Karpas-422 (cell line): ENCODE results near the gene ZNF804B. TPM values are rescaled to one million over a fixed set of nuclear protein-coding genes. Genes with fewer than 3 reads are reported as not detected.

ENCODE experiments used
- DNase-seq: peaks from one replicate; pipeline ENCODE4 v3.0.0-alpha.2; 2015
- H2AFZ ChIP-seq: fragments of 200-600 bp; sonication (generic); 2 replicates; pipeline ENCODE4 v1.6.1; 2014; ENCODE audit warnings: antibody characterized with exemption, low read length, mixed read lengths
- H3K27ac ChIP-seq: fragments of 200-600 bp; sonication (generic); 2 replicates; pipeline ENCODE4 v1.5.1; 2014; ENCODE audit warnings: mild to moderate bottlenecking, low read length, moderate library complexity
- H3K27me3 ChIP-seq: fragments of 200-600 bp; sonication (generic); 2 replicates; pipeline ENCODE4 v1.6.1; 2014; ENCODE audit warnings: low read length, mixed read lengths
- H3K36me3 ChIP-seq: fragments of 200-600 bp; sonication (generic); 2 replicates; pipeline ENCODE4 v1.6.1; 2014; ENCODE audit warnings: low read length, mixed read lengths; ENCODE audit not compliant: insufficient read depth
- H3K4me1 ChIP-seq: fragments of 200-600 bp; sonication (generic); 2 replicates; pipeline ENCODE4 v1.6.1; 2014; ENCODE audit warnings: mild to moderate bottlenecking, low read length, mixed read lengths
- H3K4me2 ChIP-seq: fragments of 200-600 bp; sonication (generic); 2 replicates; pipeline ENCODE4 v1.6.1; 2014; ENCODE audit warnings: low read length, low read depth, mild to moderate bottlenecking; ENCODE audit not compliant: poor library complexity, severe bottlenecking
- H3K4me3 ChIP-seq: fragments of 200-600 bp; sonication (generic); 2 replicates; pipeline ENCODE4 v1.5.1; 2014; ENCODE audit warnings: mild to moderate bottlenecking, antibody characterized with exemption, low read length, mixed read lengths
- H3K79me2 ChIP-seq: fragments of 200-600 bp; sonication (generic); 2 replicates; pipeline ENCODE4 v1.6.1; 2014; ENCODE audit warnings: mild to moderate bottlenecking, low read length, mixed read lengths
- H3K9ac ChIP-seq: fragments of 200-600 bp; sonication (generic); 2 replicates; pipeline ENCODE4 v1.6.0; 2014; ENCODE audit warnings: low read length
- H3K9me2 ChIP-seq: fragments of 200-600 bp; sonication (generic), shearing (Covaris generic); replicated peaks from 2 replicates; pipeline ENCODE4 v1.6.0; 2014; ENCODE audit warnings: mild to moderate bottlenecking, low read length, moderate library complexity; ENCODE audit not compliant: insufficient read depth
- H3K9me3 ChIP-seq: fragments of 300-700, 200-600 bp; sonication (generic); 2 replicates; pipeline ENCODE4 v1.6.1; 2014; ENCODE audit warnings: low read length, mixed read lengths
- H4K20me1 ChIP-seq: fragments of 200-600 bp; sonication (generic); 2 replicates; pipeline ENCODE4 v1.6.1; 2014; ENCODE audit warnings: mild to moderate bottlenecking, antibody characterized with exemption, low read length, low read depth; ENCODE audit not compliant: insufficient read depth
- total RNA-seq: library from RNA; depleted of rRNA; stranded (reverse); fragments of >200 nt; shearing (Covaris generic); gene quantifications from 2 replicates; pipeline ENCODE4 v1.2.3, GENCODE V29; 2014; ENCODE audit warnings: low replicate concordance

The ZNF804B gene
- total RNA-seq, 1 experiment from 2014 or later = not detected

DNA sequence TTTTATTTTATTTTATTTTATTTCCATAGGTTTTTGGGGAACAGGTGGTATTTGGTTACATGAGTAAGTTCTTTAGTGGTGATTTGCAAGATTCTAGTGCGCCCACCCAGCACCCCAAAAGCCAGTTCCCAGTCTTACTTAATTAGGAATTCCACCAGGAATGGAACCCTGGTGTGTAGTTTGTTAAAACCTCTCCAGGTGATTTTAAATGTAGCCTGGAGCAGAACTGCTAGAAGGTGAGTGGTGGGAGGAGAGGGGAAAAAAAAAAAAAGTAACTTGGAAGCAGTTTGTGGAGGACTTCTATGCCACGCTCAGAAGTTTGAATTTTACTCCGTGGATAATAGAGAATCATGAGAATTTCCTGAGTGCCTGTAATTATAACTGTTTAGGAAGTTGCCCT is 41.5 kb downstream of the ZNF804B start:
- Histone ChIP-seq H3K9me2 (no peaks in the 10 kb centered on the region), H3K4me1 (no peaks in the 10 kb centered on the region), H4K20me1 (no peaks in the 10 kb centered on the region), H3K27ac (no peak overlapping the region), H3K4me2 (no peak overlapping the region), H3K36me3 (no peaks in the 10 kb centered on the region), H2AFZ (no peak overlapping the region), H3K9me3 (no peaks in the 10 kb centered on the region), H3K4me3 (no peak overlapping the region), H3K9ac (no peak overlapping the region), H3K27me3 (no peaks in the 10 kb centered on the region), H3K79me2 (no peaks in the 10 kb centered on the region)
- DNase-seq = no peak

DNA sequence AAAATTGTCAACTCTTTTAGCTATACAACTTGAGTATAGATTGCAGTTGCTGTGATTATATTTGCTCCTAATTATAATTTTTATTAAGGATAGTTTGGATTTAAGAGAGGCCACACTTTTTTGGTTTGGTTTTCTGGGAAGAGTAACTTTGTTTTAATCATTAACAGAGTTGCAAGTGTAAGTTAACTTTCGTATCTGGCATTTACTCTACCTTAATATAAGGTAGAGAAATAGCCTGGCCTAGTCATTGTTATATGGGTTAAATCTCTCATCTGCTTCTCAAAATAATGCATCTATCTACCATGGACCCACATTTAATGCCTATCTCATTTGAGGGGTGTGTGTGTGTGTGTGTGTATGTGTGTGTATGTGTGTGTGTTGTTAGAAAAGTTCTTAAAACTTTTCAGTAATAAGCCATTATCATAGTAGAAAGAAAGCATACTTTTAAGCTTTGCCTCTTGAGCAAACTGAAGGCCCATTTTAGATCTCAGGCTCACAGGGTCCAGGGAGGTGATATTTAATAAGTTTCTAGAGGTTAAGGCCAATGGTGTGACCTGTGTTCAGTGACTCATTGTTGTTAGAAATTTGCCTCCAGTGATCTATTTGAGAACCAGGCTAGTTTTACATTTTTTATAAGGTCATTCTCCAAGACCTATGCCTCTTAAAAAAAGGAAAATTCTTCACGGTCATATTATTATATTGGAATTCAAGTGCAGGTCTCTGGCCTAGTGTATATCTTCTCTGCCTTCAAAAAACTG is 47.0 kb downstream of the ZNF804B start:
- Histone ChIP-seq H3K27me3 (no peaks in the 10 kb centered on the region), H3K27ac (no peak overlapping the region), H3K4me1 (no peaks in the 10 kb centered on the region), H3K4me2 (no peak overlapping the region), H3K79me2 (no peaks in the 10 kb centered on the region), H3K36me3 (no peaks in the 10 kb centered on the region), H3K4me3 (no peak overlapping the region), H3K9me2 (no peaks in the 10 kb centered on the region), H3K9ac (no peak overlapping the region), H3K9me3 (no peaks in the 10 kb centered on the region), H2AFZ (no peak overlapping the region), H4K20me1 (no peaks in the 10 kb centered on the region)
- DNase-seq = no peak

DNA sequence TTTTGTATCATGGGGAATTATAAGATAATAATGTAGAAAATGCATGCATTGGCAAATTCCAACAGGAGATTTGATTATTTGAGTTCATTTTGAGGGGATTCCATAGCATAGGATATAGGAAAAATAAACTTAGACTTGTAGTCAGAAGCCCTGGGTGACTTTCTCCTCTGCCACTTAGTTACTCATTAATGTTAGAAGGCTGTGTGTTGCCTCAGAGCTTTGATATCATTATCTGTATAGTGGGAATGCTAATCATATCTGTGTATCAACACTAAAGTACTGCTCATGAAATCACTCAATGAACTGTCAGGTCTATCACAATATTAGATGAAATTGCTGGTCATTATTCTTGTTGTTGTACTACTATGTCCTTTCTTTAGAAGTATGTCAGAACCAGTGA is 59.1 kb downstream of the ZNF804B start:
- H3K4me3 ChIP-seq = no peak overlapping the region

DNA sequence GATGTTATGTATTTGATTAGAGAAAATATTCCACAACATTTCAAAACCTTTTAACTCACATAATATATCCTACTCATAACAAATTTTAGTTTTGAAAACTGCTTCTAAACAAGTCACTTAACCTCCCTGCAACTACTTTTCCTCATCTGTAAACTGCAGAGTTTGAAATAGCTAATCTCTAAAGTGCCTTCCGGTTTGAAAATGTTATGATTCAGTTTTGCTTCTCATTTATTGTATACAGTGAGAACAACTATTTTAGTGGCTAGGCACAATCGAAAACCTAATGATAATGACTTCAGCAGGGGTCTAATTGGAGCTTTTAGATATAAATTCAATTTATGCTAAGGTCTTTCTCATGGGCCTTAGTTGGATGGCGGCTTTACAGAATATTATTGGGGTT is 66.7 kb downstream of the ZNF804B start:
- H4K20me1 ChIP-seq = no peaks in the 10 kb centered on the region
- H3K4me3 ChIP-seq = no peak overlapping the region
- H3K79me2 ChIP-seq = no peaks in the 10 kb centered on the region
- H3K9ac ChIP-seq = no peak overlapping the region
- no peak overlapping the region for H3K27ac ChIP-seq
- no peaks in the 10 kb centered on the region; the same call in 1 of the 2 replicates for H3K9me2 ChIP-seq
- H2AFZ ChIP-seq = no peak overlapping the region
- H3K9me3 ChIP-seq = 0 out of 2 replicates have a peak, but pooled peaks cover 2% of the 10 kb centered on the region
- H3K27me3 ChIP-seq = no peaks in the 10 kb centered on the region
- no peaks in the 10 kb centered on the region for H3K4me1 ChIP-seq
- DNase-seq = no peak
- H3K4me2 ChIP-seq = no peak overlapping the region
- no peaks in the 10 kb centered on the region for H3K36me3 ChIP-seq

More for the DNA sequence above, 59.1 kb downstream of the ZNF804B start:
- H3K36me3 ChIP-seq = no peaks in the 10 kb centered on the region
- H3K79me2 ChIP-seq = no peaks in the 10 kb centered on the region
- no peaks in the 10 kb centered on the region; the same call in 1 of the 2 replicates for H3K9me2 ChIP-seq
- no peaks in the 10 kb centered on the region for H3K4me1 ChIP-seq
- H2AFZ ChIP-seq = no peak overlapping the region
- no peak overlapping the region for H3K4me2 ChIP-seq
- H3K9me3 ChIP-seq = no peaks in the 10 kb centered on the region
- H3K27ac ChIP-seq = no peak overlapping the region
- H3K9ac ChIP-seq = no peak overlapping the region
- no peaks in the 10 kb centered on the region for H4K20me1 ChIP-seq
- no peak for DNase-seq
- H3K27me3 ChIP-seq = no peaks in the 10 kb centered on the region

DNA sequence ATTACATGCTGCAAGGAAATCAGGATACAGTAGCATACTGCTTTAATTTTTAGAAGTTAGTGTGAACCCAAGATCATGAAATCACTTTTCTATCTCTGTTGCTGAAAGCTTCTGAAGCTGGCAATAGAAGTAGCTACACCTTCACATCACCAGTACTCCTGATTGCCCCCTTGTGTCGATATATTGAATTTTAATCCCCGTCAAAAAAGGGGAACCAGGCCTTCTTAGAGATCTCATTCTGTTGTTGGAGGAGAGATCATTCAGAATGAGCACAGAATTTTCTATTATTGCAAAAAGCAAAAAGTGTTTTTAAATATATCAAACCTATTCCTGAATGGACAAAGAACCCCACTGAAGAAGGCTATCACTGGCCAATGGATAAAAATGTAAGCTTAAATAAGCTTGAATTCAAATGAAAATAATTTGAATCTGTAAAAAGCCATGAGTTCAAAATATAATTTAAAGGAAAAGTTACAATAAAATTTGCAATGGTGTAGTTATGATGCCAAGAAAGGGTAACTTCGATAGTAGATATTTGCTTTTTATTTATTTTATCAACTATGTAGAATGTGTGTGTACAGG is 75.7 kb downstream of the ZNF804B start:
- Histone ChIP-seq H3K27ac (no peak overlapping the region), H3K9ac (no peak overlapping the region), H2AFZ (no peak overlapping the region), H3K9me3 (no peaks in the 10 kb centered on the region), H3K4me3 (no peak overlapping the region), H3K79me2 (no peaks in the 10 kb centered on the region), H3K36me3 (no peaks in the 10 kb centered on the region), H3K4me2 (no peak overlapping the region), H3K9me2 (no peaks in the 10 kb centered on the region), H3K4me1 (no peaks in the 10 kb centered on the region), H3K27me3 (no peaks in the 10 kb centered on the region), H4K20me1 (no peaks in the 10 kb centered on the region)
- DNase-seq = peak; percentile 87

DNA sequence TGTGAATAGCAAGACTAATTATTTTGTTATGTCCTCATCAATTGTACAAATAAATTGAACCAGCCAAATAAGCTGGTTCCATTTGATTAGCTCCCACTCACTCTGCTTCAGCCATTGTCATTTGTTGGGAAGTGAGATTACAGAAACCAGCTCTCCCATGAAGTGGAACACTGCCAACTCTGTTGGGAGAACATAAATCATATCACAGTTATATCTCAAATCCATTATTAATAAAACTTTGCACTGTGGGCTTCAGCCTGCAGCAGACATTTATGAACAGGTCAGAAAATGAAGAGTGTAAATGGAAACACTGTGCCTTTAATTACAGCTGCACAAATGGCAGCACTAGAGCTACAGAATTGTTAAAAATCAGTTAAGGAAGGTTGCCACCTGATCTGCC is 82.7 kb downstream of the ZNF804B start:
- no peaks in the 10 kb centered on the region for H3K9me3 ChIP-seq
- no peak overlapping the region for H3K9ac ChIP-seq
- no peak overlapping the region for H3K4me3 ChIP-seq
- H2AFZ ChIP-seq = no peak overlapping the region
- H3K36me3 ChIP-seq = no peaks in the 10 kb centered on the region
- H3K9me2 ChIP-seq = no peaks in the 10 kb centered on the region
- no peak overlapping the region for H3K27ac ChIP-seq
- H3K4me2 ChIP-seq = no peak overlapping the region
- H3K79me2 ChIP-seq = no peaks in the 10 kb centered on the region
- H4K20me1 ChIP-seq = no peaks in the 10 kb centered on the region
- no peaks in the 10 kb centered on the region for H3K27me3 ChIP-seq
- DNase-seq = no peak
- H3K4me1 ChIP-seq = no peaks in the 10 kb centered on the region

DNA sequence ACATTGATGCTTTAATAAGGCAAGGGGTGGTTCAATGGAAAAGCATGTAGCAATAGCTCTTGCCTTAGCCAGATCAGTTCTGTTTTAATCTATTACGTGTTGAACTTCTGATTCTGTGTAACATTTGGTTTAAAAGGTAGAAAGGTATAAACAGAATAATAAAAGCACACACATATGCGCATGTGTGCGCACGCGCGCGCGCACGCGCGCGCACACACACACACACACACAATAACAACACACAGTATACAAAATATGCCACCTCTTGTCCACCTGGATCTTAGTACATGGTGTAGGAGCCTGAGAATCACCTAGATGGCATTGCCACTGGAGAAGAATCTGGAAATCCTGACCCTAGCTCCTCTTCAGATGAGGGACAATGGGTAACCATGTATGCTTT is 85.6 kb downstream of the ZNF804B start:
- Histone ChIP-seq H3K27ac (no peak overlapping the region), H3K4me1 (no peaks in the 10 kb centered on the region), H3K4me2 (no peak overlapping the region), H2AFZ (no peak overlapping the region), H3K9ac (no peak overlapping the region), H4K20me1 (no peaks in the 10 kb centered on the region), H3K36me3 (no peaks in the 10 kb centered on the region), H3K9me3 (no peaks in the 10 kb centered on the region), H3K27me3 (no peaks in the 10 kb centered on the region), H3K4me3 (no peak overlapping the region), H3K79me2 (no peaks in the 10 kb centered on the region), H3K9me2 (peaks cover 6% of the 10 kb centered on the region; the same call in 1 of the 2 replicates)
- no peak for DNase-seq

DNA sequence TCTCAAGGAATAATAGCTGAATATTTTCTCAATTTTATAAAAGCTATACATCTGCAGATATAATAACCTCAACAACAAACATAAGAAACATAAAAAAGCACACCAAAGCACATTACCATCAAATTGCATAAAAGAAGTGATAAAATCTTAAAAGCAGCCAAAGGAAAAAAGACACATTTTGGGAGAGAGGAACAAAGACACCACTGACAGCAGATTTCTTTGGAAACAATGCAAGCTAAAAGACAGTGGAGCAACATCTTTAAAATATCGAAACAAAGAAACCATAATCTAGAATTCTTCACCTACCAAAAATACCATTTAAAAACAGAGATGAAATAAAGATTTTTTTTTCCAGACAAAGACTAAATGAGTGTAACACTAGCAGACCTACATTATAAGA is 91.7 kb downstream of the ZNF804B start:
- Histone ChIP-seq H3K79me2 (no peaks in the 10 kb centered on the region), H3K27me3 (no peaks in the 10 kb centered on the region), H3K9me2 (peaks cover 6% of the 10 kb centered on the region; the same call in 1 of the 2 replicates), H3K9ac (no peak overlapping the region), H3K36me3 (no peaks in the 10 kb centered on the region), H3K9me3 (no peaks in the 10 kb centered on the region), H4K20me1 (no peaks in the 10 kb centered on the region), H3K4me1 (no peaks in the 10 kb centered on the region), H3K4me2 (no peak overlapping the region), H3K27ac (no peak overlapping the region), H2AFZ (no peak overlapping the region), H3K4me3 (no peak overlapping the region)
- no peak for DNase-seq
